Adrenal gland (tissue), 5 donors: ENCODE data around the gene HAUS3.

Experiments used
- POLR2A ChIP-seq, 2 donors: fragments of 450-650 bp; IDR thresholded peaks; one replicate each; pipeline ENCODE4 v1.6.1; 2017; ENCODE audit warnings: antibody characterized with exemption in 2 of 2, mild to moderate bottlenecking in 2 of 2, moderate library complexity in 1 of 2
- TF ChIP-seq, protein P1 (sequence below), 6 experiments: fragments of 450-650 bp in 4 of 6; fragments of 200-600 bp in 2 of 6; sonication (generic) in 1 of 6; IDR thresholded peaks; 1 replicate in 5 of 6; 2 replicates in 1 of 6; pipeline versions ENCODE4 v1.5.1 to v1.8.0; 2016 to 2021; ENCODE audit warnings: antibody characterized with exemption in 6 of 6, mild to moderate bottlenecking in 2 of 6, moderate library complexity in 1 of 6
- donor health status: DM: no; HTN: no; CAD: no.

- TF ChIP-seq, protein P1, sequence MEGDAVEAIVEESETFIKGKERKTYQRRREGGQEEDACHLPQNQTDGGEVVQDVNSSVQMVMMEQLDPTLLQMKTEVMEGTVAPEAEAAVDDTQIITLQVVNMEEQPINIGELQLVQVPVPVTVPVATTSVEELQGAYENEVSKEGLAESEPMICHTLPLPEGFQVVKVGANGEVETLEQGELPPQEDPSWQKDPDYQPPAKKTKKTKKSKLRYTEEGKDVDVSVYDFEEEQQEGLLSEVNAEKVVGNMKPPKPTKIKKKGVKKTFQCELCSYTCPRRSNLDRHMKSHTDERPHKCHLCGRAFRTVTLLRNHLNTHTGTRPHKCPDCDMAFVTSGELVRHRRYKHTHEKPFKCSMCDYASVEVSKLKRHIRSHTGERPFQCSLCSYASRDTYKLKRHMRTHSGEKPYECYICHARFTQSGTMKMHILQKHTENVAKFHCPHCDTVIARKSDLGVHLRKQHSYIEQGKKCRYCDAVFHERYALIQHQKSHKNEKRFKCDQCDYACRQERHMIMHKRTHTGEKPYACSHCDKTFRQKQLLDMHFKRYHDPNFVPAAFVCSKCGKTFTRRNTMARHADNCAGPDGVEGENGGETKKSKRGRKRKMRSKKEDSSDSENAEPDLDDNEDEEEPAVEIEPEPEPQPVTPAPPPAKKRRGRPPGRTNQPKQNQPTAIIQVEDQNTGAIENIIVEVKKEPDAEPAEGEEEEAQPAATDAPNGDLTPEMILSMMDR (IDR thresholded peaks at IDR 0.05): peak in 1 of 6 experiments; percentile 9
- TF ChIP-seq POLR2A (IDR thresholded peaks at IDR 0.05): no peak
These were observed 1.9 kb upstream of the HAUS3 start for GRCh38 chr4:2243681-2244380.
